ENCODE results near the gene WDR4.
"Not testable (repeated sequence)": the region's sequence is repeated elsewhere in the genome, so short reads cannot be mapped to it uniquely, and the experiment has no call there.

The WDR4 gene

DNA sequence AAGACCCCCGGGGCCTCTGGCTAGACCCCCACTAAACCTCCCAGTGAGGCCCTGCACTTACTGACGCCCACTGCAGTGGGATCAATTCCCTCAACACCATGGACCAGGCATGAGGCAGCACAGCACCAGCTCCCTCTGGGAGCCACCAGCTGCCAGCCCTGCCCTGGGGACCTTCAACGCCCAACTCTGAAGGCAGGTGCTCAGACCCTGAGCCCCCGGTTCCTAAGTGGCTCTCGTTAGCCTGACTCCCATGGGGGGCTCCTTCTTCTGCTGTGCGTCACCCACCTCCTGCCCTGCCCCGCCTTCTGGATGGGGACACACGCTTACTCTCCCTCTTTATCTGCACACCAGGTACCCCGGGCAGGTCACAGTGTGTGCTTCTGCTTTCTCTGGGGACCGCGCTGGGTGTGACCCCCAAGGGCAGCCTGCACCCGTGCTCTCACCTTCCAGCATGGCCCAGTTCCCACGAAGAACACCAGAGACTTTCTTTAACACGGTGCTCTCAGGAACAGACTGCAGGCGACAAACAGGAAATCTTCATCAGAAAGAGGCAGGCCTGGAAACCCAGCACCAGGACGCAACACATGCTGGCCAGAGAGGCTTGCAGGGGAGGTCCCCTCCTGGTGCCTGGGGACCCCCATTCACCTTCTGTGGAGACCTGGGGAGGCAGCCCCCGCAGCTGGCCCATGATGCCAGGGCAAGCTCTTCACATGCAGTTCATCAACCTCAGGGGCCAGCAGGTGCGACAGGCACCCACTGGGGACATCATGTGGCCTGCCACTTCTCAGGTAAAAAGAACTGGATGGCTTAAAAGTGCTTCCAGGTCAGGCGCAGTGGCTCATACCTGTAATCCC lies 27.3 kb downstream of the WDR4 start:
- no peak for DNase-seq

DNA sequence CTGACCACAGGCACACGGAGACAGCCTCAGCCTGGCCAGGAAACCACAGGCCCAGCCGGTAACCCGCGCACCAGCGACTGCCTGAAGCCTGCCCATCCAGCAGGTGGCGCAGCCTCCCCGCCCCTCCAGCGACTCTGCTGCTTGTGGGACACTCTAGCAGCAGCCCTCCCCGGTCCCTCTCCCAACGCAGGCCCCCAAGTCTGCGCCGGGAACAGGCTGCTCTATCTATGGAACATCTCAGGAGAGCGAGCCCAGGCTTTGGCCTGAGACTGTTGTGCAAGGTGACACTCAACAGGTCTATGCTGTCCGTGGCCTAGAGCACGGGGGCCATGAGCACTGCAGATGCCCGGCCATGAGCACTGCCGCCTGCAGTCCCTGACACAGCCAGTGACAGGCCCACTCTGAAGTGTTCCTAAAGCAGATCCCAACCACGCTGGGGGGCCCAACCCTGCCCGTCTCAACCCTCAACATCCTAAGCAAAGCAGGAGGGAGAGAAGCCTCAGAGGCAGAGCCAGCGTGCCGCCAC lies 28.4 kb downstream of the WDR4 start:
- no peak for DNase-seq

DNA sequence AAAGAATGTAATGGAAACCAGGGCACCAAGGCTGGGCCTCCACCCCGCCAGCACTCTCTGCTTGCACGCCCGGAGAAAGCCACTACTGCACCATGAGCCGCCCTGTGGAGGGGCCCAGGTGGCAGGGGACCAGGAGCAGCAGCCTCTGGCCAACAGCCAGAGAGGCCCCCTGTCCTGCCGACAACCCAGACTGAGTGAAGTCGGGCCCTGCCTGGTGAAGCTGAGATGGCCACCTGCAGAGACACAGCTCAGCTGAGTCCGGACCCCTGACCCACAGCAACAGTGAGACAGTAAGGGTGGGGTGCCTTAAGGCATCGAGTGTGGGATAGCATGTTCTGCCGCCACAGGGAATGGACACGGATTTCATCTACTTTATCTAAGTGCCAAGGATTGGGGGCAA lies 28.9 kb downstream of the WDR4 start:
- DNase-seq: no peak

DNA sequence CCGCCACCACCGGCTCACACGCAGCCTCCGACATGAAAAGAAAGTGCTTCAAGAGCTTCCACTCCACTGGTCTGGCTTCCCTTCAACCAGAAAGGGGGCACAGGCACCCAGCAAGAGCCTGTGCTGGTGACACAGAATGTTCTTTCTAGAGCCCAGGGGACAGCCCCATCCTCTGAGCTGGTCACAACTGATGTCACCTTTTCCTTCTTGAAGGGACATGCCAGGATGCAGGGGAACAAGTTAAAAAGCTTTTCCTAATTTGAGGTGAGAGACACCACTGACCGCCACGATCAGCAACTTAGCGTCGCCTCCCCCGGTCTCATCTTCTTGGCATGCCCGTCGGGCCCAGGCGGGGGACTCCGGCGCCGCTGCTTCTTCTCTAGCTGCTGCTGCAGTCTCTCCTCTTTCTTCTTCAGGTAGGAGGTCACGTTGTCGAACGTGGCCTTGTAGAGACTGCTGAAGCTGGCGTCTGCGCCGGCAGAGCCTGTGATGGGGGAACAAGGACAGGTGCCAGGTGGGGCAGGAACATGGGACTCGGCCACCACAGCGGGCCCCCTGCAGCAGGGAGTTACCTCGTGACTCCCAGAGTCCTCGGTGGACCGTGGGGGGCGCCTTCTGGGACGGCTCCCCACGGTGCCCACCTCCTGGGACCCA lies 29.5 kb downstream of the WDR4 start:
- no peak for DNase-seq

DNA sequence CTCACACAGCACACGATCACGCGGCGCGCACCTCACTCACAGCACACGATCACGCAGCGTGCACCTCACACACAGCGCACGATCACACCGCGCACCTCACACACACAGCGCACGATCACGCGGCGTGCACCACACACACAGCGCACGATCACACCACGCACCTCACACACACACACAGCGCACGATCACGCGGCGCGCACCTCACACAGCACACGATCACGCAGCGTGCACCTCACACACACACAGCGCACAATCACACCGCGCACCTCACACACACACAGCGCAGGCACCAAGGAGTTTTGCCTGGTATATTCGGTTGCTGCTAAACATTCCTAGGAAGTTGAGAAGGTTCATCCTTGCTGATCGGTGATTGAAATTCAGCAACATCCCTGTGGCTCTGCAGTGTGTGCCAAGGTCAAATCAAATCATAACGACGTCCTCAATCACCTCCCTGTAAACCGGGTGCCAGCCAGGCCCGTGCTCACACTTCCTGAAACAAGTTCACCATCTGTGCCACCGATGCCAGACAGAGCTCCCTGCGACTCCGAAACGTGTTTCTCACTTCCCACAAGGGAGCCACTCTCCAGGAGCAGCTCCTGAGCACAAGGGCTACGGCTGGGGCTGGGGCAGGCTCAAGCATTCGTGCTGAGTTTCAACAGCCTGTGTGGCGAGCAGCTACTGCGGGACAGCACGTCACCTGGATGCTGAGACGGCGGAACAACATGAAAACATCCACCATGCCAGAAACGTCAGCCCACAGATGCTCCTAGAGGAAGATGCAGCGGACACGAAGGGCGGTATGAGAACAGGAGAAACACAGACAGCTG lies 30.2 kb downstream of the WDR4 start:
- no peak for DNase-seq

DNA sequence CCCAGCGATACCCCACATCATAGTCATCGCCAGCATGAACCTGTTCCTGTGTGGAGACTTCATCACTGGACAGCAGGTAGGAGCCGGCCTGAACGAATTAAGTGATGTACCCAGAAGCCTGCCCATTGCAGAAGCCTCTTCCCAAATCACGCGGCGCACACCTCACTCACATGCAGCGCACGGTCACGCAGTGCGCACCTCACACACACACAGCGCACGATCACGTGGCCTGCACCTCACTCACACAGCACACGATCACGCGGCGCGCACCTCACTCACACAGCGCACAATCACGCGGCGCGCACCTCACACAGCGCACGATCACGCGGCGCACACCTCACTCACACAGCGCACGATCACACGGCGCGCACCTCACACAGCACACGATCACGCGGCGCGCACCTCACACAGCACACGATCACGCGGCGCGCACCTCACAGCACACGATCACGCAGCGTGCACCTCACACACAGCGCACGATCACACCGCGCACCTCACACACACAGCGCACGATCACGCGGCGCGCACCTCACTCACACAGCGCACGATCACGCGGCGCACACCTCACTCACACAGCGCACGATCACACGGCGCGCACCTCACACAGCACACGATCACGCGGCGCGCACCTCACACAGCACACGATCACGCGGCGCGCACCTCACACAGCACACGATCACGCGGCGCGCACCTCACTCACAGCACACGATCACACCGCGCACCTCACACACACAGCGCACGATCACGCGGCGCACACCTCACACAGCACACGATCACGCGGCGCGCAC lies 31.0 kb downstream of the WDR4 start:
- not testable (repeated sequence) for DNase-seq

DNA sequence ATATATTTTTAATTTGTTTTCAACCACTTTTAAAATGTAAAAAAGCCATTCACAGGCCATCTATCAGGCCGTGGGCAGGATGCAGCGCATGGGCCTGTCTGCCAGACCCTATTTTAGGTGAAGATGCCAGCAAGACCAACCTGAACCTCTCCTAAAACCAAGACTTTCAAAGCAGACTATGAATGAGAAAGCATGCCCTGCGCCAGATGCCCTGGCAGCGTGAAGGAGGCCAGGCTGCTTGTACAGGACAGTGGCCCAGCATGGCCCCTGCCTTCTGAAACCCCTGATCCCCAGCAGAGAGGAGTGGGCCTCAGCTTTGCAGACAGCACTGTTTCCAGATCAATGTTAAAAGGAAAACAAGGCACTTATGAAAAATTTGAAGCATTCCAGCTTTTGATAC lies 31.6 kb downstream of the WDR4 start:
- no peak for DNase-seq

DNA sequence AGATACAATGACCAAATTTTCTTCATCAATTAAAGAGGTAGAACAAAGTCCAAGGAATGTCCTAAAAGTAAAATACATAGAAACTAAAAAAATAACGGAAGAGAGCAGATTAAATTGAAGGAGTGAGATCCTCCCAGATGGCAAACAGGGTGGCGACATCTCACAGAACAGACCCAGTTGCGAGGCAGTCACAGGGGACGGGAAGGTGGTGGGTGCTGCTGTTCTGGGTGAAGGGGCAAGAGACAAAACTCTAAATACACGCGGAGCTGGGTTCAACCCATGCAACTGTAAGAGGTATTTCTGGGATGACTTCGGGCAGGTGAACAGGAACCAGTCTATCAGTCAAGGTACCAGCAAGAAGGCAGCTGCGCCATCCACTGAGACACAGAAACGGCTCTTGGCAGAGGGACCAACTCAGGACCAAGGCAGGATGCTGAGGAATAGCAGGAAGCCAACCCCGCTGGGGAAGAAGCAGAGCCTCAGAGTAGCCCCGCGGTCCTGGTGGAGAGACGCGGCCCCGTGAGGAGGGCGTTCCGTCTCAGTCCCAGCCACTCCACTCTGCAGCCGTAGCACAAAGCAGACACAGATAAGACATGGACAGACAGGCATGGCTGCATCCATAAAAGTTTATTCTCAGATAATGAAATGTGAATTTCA lies 32.2 kb downstream of the WDR4 start:
- DNase-seq: no peak

DNA sequence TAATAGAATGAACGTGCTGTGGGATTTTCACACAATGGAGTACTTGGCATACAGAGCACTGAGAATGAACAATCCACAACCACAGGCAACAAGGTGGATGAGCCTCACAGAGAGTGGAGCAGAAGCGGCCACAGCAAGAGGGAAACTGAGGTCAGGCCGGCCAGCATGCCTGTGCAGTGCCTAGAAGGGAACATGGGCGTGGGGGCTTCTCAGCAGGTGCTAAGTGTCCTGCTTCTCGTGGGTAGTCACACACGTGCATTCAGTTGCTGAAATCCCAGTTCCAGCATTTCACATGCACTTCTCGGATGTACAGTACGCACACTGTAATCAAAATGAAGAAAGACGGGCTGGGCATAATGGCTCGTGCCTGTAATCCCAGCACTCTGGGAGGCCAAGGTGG lies 33.1 kb downstream of the WDR4 start:
- no peak for DNase-seq

DNA sequence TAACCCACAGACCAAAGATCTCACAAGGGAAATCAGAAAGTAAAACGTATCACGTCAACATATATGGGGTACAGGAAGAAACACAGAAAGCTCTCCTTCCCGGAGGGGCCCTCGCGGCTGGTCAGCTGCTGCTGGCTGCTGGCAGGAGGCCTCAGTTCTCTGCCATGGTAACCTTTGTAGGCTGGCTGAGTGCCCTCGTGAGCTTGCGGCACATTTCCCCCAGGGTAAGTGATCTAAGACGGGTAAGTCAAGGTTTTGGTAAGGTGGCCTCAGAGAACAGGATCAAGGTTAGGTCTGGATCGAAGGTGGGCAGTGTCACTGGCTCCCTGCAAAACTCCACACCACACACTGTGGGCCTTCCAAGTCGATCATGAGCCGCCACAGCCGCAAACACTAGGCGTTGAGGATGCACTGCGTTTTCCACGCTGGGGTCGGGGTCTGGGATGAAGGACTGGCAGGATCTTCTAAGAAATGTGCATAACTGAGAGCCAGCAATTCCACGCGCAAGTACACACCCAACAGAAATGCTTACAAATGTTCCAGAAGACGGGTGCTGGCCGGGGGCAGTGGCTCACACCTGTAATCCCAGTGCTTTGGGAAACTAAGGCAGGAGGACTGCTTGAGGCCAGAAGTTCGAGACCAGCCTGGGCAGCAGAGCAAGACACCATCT lies 33.9 kb downstream of the WDR4 start:
- no peak for DNase-seq

DNA sequence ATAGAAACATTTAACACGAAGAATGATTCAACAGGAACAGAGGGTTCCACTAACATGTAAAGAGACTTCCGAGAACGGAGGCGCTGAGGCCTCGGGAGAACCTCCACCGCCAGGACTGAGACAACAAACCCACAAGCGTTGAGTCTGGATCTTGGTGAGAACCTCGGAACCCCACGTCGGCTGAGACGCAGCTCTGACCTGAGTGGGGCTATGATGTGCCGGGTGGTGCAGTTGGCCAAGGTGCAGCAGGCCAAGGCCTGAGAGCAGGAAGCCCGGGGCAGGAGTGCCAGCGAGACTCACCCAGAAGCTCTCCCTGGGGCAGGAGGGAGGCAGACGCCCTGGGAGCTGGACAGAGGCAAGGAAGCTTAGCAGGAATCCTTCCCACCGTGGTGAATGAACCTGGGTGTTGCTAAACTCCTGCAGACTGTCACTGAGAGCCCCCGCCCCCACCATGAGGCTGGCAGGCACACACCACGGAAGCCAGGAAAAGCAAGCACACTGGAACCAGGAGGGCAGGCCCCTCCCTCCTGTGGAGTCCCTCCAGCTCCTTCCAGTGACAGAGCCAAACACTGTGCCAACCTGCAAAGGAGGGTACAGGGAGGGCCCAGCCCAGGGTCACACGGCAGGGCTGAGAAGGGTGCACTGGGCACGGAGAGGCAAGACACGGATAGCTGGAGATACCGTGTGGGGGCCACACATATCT lies 34.8 kb downstream of the WDR4 start:
- DNase-seq: no peak

DNA sequence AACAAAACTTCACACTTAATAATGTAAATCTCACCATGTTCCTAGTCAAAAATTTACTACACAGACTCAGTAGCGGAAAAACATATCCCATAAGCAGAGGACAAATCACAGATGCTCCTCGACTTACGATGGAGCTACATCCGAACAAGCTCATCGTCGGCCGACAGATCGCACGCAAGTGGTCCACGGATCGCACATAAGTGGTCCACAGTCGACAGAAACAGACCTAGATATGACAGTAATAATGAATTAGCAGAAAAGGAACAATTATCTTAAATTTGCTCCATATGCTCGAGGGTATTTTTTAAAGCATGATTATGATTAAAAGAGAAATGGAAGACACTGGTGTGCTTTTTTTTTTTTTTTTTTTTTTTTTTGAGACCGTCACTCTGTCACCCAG lies 36.3 kb downstream of the WDR4 start:
- no peak for DNase-seq

DNA sequence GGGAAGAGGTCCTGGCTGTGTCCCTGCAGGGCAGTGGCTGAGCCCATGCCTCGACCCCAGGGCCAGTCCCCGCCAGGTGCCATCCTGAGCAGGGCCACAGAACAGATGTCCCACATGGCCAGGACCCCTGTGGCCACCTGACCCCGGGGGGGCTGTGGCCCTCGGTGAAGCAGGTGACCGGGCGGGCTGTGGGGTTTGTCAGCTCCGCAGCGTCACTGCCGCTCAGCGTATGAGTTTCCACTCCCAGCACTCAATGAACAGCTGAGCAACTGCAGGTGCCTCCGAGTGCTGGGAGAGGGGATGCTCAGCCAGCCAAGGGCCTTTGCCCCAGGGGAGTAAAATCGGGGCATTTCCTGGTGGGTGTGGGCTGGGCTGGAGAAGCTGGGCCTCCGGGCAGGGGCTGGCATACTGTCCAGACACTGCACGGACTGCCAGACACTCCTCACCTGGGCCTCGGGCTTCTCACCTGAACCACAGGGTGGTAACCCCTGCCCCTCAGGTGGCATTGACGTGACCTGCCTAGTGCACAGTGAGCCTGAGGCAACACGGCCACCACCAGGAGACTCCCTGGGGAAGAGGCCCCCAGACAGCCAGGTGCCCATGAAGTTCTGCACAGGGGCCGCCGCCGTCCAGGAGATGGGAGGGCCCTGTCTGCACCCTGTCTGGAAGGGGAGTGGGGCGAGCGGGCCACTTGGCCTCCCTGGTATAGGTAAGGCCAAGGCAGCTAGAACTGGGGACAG lies 37.3 kb downstream of the WDR4 start:
- not testable (repeated sequence) for DNase-seq

DNA sequence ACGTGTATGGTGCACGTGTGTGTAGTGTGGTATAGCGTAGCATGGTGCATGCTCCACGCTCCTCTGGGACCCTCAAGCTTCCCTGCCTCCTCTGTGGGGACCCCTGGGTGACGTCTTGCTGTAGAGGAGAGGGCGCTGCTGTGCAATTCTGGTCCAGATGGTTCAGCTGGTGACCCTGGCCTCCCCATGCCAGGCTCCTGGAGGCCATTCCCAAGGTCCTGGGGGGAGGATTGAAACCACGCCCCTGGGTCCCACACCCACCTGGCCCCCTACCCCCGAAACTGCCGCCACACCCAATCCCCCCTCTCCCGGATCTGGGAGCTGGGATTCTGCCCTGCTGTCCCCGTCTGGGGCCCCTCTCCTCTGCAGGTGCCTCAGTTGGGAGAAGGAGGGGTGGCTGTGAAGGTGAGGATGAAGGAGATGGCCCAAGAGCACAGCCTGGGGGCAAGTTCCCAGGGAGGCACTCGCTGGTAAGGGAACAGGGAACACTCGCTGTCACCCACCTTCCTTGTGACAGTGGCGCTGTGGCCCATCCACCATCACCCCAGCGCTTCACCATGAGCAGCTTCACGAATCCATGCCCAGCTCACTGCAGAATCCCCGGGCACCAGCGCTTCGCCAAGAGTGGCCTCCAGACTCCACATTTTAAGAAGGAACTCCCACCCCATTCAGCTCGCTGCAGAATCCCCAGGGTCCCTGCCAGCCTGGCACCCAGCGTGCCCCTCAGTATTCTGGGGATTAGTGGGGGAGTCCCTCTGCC lies 38.0 kb downstream of the WDR4 start:
- no peak for DNase-seq

DNA sequence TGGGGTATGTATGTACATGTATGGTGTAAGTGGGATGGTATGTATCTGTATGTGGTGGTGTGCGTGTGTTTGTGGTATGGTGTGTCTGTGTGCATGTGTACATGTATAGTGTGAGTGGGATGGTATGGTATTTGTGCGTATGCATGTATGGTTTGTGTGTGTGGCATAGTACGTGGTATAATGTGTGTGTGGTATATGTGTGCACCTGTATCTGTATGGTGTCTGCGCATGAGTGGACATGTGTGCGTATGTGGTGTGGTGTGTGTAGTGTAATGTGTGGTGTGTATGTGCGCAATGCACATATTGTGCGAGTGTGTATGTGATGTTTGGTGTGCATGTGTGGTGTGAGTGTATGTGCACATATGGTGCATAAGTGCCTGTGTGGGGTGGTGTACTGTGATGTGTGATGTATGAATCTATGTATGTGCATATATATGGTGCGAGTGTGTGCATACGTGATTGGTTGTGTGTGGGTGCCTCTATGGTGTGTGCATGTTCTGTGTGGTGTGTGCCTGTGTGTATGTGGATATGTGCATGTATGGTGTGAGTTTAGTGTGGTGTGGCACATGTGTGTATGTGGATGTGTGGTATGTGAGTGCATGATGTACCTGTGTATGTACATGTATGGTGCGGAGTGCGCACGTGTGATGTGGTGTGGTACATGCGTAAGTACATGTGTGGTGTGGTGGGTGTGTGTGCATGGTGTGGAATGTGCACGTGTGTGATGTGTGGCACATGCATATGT lies 38.8 kb downstream of the WDR4 start:
- DNase-seq: no peak

DNA sequence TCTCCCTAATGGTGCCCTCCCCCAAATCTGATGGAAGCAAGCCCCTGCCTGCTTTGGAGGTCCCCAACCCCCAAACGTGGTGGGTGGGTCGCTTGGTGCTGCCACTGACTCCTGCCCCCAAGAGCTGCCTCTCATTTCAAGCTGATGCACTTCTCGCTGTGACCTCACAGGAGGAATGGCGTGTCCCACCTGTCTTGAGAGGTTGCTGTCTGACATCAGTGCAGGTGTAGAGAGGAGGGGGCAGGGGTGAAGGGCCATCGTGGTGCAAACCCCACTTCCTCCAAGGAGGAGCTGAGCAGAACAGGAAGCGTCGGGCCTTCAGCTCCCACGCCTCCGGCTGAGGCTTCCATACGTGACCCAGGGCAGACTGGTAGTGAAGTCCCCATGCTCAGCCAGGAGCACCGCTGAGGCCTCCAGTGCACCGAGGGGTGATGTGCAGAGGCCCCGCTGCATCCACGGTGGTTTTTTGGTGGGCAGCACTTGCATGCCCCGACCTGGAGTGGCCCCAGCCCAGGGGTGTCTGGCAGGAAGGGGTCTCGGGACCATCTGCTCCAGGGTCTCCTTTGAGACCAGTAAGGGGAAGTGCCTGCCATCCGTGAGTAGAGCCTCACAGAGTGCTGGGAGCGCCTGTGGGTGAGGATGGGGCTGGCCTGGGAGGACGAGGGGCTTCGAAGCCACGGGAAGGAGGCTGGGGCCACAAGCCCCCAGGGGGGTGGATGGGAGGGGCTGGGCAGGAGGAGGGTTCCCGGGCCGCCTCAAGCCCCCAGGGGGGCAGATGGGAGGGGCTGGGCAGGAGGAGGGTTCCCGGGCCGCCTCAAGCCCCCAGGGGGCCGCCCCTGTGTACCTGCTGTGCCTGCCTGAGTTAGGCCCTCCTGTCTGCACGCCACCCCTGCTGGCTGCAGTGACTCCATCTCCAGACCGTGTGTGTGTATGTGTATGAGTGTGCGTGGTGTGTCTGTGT lies 39.8 kb downstream of the WDR4 start:
- no peak for DNase-seq

DNA sequence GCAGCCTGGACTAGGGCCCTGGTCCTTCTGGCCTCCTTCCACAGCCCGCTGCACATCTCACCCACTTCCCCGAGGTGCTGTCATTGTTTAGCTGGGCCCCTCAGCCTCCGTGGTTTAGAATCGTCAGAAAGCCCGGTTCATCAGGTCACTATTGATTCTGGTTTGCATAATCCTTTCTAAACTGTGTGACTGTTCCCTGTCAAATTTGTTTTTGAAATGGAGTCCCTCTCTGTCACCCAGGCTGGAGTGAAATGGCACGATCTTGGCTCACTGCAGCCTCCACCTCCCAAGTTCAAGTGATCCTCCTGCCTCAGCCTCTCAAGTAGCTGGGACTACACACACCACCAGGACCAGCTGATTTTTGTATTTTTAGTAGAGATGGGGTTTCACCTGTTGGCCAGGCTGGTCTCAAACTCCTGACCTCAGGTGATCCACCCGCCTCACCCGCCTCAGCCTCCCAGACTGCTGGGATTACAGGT lies 41.1 kb downstream of the WDR4 start:
- not testable (repeated sequence) for DNase-seq

Data from NCI-H2227 treated with DMSO at 0.1 percent for 48 hours (cell line).